DMS53 (cell line): Measurements from ENCODE around the gene BACH2.
"Not testable (repeated sequence)": the region's sequence is repeated elsewhere in the genome, so short reads cannot be mapped to it uniquely, and the experiment has no call there.

ENCODE experiments used
- DNase-seq: peaks from one replicate; lab custom pipeline; 2025; lab: John Stamatoyannopoulos, UW

Gene BACH2

DNA sequence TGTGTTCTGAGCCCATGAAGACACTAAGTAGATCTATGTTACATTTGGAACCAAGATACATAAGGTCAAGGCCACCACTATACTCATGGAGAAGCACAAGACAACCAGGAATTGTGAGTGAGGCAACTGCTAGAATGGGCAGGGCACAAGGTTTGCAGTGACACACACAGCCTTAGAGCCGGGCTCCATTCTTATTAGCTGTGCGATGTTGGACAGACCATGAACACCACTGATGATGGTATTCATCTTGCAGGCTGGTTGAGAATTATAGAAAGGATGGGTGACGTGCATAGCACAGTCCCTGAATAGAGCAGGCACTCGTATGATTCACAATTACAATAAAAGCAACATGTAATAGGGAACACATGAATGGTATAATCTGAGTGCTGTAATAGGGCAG lies 229.9 kb downstream of the BACH2 start:
- DNase-seq = no peak

DNA sequence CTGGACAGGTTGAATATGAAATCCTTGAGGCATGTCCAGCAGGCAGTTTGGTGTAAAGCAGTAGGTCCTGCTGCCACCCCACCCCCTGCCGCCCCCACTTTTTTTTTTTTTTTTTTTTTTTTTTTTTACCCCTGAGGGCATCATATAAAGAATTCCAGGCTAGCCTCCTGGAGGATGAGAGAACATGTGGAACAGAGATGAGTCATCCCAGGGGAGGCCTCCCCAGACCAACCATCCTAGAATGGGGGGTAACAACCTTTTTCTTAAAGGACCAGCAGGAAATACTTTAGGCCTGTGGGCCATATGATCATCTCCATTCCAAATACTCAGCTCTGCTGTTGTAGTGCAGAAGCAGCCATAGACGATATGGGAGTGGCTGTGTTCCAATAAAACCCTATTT lies 231.5 kb downstream of the BACH2 start:
- no peak for DNase-seq

DNA sequence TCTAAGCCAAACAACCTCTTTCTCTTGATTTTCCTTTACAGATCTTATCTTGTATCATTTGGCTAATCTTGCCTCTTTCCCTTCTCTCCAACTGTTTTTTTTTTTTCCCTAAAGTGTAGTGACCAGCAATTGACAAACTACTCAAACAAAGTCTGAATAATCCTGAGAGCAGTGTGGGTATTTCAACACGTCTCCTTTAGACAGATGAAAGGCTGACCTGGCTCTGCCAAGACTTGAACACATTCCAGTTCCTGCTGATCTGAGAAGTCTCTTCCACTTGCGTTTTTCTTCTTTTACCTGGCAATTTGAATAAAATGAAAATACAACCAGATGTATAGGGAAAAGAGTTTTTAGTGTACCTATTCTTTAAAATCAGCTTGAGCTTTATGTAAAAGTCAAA lies 234.0 kb downstream of the BACH2 start:
- DNase-seq = no peak

DNA sequence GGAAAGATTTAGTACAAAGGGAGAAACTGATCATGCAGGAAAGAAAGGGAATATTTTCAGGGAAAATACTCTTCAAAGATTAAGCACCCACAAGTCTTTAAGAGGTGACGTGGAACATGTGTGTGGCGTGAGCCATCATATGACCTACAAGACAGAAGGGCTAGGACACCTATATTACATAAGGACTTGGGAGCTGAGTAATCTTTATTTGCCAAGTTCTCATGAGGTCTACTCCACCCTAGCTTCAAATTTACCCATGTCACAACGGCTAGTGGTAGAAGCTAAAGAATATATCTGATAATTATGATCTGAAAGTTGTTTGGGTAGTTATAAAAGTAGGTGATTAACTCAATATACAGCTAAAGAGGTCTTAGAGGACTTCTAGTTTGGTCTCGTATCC lies 234.6 kb downstream of the BACH2 start:
- DNase-seq = no peak

DNA sequence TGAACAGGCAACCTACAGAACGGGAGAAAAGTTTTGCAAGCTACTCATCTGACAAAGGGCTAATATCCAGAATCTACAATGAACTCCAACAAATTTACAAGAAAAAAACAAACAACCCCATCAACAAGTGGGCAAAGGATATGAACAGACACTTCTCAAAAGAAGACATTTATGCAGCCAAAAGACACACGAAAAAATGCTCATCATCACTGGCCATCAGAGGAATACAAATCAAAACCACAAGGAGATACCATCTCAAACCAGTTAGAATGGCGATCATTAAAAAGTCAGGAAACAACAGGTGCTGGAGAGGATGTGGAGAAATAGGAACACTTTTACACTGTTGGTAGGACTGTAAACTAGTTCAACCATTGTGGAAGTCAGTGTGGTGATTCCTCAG lies 237.5 kb downstream of the BACH2 start:
- DNase-seq = not testable (repeated sequence)

DNA sequence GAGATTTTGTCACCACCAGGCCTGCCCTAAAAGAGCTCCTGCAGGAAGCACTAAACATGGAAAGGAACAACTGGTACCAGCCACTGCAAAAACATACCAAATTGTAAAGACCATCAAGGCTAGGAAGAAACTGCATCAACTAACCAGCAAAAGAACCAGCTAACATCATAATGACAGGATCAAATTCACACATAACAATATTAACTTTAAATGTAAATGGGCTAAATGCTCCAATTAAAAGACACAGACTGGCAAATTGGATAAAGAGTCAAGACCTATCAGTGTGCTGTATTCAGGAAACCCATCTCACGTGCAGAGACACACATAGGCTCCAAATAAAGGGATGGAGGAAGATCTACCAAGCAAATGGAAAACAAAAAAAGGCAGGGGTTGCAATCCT lies 240.7 kb downstream of the BACH2 start:
- DNase-seq = not testable (repeated sequence)

DNA sequence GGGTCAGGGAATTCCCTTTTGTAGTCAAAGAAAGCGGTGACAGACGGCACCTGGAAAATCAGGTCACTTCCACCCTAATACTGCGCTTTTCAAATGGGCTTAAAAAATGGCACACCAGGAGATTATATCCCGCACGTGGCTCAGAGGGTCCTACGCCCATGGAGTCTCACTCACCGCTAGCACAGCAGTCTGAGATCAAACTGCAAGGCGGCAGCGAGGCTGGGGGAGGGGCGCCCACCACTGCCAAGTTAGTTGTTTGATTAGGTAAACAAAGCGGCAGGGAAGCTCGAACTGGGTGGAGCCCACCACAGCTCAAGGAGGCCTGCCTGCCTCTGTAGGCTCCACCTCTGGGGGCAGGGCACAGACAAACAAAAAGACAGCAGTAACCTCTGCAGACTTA lies 242.4 kb downstream of the BACH2 start:
- DNase-seq = not testable (repeated sequence)

DNA sequence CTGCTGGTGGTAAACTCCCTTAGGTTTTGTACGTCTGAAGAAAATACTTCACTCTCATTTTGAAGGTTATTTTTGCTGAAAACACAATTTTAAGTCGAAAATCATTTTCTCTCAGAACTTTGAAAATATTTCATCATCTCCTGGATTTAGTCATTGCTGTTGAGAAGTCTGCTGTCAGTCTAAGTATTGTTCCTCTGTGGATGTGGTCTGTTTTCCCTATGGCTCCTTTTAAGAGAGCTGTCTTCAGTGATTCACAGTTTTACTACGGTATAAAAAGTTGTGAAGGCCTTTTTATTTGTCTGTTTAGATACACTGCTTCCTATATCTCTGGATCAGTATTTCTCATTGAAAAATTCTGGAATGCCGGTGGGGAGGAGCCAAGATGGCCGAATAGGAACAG lies 243.0 kb downstream of the BACH2 start:
- DNase-seq = no peak

DNA sequence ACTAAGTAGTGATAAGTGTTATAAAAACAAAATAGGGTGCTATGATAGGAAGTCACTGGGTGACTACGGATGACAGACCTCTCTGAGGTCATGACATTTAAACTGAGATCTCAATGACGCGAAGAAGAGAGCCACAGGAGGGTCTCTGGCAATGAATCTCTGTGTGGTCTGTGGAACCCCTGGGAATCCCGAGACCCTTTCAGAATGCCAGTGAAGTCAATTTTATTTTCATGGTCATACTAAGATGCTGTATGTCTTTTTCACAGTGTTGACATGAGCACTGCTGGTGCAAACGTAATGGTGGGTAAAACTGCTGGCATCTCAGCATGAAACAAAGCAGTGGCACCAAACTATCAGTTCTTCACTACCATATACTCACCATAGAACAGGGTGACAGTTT lies 247.3 kb downstream of the BACH2 start:
- no peak for DNase-seq

DNA sequence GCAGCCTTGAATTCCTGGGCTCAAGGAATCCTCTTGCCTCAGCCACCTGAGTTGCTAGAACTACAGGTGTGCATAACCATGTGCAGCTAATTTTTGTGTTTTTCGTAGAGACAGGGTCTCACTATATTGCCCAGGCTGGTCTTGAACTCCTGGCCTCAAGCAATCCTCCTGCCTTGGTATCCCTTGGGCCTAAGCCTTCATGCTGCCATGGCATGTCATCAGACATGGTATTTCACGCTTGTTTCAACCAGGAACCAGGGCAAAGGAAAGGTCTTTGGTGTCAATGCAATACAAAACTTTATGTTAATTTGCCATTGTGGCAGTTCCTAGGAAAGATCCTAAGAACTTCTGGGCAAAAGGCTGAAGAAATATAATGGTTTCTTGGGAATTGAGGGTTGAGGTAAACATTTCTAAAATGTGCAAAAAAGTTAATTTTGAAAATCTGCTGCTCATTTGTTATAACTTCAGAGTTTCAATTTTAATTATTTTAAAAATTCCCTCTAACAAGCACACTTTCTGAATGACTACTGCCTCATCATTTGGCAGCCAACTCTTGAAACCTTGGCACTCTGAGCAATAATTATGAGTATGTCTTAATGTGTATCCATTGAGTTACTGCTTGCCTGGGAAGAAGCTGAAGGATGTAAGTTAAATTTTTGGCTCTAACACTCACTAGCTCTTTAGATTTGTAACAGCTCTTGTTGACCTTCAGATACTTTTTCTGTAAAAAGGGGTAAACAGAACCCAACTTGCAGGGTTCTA lies 248.3 kb downstream of the BACH2 start:
- DNase-seq = no peak

DNA sequence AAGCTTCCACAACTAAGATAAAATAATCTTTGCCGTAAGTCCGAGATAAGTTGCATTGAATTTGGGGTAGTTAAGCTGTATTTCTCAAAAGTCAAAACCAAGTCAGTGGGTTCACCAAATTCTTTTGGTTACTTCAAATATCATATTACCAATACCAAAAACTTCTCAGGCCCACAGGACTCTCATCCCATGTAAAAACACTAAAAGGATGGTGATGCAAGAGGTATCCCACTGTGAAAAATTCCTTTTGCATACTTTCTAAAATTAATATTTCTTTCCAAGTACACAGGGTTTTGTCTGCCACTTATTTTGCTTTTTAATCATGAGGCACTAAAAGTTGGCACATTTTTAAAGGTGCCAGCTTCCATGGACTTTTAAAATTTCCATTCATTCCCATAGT lies 251.1 kb downstream of the BACH2 start:
- no peak for DNase-seq

DNA sequence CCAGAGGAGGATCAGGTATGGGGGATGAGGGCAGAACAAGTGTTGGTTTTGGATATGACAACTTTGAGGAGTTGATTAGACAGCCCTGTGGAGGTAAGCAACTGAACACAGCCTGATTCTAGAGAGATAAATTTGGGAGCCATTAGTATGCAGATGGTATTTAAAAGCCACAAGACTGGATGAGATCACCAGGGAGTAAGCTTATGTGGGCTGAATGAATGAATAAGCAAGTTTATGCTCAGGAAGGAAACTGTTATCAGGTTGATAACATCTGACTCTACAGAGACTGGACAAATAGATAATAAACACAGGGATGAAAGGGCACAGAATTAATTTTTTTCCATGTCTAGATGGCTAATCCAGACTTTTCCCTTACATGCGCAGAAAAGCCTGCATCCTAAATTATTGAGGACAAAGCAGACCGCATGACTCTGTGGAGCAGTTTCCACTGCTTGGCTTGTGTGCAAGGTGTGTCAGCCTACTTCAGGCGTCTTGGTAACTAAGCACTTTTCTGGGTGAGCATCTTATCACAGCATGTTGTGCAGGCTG lies 251.7 kb downstream of the BACH2 start:
- DNase-seq = no peak

DNA sequence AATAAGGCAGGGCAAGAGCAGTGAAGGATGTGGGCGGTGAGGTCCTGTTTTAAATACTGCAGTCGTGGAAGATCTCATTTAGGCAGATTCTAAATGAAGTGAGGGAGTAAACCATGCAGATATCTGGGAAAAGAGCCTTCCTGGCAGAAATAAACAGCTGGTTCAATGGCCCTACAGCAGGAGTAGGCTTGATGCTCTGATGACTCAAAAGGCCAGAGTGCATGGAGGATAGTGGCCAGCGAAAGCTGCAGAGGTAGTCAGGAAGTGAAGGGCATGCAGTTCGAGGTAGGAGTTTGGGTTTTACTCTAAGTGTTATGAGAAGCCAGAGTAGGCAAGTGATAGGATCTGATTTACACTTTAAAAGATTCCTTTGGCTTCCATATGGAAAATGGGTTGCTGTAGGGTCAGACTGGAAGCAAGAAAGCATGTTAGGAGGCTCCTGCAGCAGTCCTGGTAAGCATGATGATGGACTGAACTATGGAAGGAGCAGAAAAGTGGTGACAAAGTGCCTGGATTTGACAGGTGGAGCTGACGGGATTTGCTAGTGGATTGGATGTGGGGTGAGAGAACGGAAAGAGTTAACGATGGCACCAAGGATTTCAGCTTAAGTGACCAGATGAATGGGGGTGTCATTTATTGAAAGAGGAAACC lies 252.3 kb downstream of the BACH2 start:
- DNase-seq = no peak

DNA sequence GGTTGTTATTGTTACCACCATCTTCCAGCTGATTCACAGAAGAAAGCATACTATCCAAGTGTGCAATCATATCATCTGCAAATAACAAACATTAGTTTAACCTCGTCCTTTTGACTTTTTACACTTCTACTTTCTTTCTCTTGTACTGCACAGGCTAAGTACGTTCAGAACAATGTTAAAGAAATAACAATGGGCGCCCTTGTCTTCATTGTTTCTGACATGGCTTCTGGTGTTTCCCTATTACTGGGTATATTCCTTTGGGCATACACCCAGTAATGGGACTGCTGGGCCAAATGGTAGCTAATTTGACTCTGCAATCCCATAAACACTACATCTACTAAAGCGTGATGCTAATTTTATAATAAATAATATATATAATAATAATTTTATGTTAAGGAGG lies 255.7 kb downstream of the BACH2 start:
- DNase-seq = no peak

DNA sequence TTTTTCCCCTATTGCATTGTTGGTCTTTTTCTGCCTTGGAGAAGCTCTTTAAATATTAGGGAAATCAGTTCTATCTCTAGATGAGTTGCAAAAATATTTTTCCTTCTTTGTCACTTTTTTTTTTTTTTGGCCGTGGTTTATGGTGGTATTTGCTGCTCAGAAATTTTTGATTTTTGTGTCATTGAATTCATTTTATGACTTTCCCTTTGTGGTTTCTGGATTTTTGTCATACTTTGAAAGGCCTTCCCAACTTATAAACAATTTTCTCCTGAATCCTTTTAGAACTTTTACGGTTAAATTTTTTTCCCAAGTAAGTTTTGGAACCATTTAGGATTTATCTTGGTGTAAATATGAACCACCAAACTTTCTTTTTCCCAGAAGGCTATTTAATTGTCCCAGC lies 256.7 kb downstream of the BACH2 start:
- no peak for DNase-seq

DNA sequence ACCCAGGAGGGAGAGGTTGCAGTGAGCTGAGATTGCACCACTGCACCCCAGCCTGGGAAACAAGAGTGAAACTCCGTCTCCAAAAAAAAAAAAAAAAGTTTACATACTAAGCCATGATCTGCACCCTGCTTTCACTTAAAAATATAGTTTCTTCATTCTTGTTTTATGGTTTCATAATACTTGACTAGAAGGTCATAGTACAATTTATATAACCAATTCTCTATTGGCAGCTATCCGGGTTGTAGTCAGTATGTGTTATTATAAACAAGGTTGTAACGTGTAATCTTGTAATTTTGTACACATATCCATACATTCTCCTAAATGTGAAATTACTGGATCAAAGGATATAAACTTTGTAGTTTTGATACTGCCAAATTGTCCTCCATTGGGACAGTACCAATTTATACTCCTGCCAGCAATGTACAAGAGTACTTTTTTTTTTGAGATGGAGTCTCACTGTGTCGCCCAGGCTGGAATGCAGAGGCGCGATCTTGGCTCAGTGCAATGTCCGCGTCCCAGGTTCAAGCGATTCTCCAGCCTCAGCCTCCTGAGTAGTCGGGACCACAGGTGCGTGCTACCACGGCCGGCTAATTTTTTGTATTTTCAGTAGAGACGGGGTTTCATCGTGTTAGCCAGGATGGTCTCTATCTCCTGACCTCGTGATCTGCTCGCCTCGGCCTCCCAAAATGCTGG lies 257.5 kb downstream of the BACH2 start:
- no peak for DNase-seq

DNA sequence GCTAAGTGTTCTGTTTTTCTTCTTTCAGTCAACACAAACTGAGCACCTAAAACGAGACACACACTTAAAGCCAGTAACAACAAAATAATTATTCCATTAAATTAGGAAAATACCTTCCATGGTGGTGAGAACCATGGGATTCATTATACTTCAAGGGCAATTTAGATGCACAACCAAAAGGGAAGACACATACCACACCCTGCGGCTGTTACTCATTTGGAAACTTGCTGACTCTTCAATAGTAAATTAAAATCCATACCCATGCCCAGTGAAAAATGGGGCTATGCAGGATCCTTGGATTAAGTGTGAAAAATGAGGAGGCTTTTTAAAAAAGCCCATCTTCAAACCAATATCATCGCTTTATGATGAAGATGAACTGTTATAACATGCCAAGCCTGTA lies 259.7 kb downstream of the BACH2 start:
- no peak for DNase-seq

DNA sequence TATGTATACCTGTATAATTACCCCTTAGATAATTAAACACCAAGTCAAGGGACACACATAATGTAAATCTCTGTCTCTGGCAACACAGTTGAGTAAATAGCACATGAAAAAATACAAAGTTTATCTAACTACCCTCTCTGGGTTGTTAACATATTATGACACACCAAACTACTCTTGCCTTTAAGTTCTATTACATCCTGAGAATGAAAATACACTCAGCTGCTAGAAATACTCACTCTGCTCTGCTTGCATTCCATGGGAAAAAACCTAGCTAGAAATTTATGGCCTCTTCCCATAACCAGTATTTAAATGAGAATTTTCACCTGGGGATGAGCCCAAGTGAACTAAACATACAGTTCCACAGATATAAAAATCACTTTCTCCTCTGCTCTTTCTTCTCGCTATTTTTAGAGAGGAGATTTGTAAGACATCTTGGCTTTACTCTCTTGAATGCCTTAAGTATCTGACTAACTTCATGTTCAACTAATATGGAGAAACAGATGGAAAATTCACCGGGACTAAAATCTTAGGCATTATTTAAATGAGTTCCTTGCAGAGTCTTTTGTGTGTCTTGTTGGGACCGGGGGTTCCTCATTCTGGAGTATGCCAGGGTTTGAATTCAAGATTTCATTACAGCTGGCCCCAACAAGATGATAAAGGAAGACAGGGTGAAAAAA lies 261.5 kb downstream of the BACH2 start:
- DNase-seq = no peak

DNA sequence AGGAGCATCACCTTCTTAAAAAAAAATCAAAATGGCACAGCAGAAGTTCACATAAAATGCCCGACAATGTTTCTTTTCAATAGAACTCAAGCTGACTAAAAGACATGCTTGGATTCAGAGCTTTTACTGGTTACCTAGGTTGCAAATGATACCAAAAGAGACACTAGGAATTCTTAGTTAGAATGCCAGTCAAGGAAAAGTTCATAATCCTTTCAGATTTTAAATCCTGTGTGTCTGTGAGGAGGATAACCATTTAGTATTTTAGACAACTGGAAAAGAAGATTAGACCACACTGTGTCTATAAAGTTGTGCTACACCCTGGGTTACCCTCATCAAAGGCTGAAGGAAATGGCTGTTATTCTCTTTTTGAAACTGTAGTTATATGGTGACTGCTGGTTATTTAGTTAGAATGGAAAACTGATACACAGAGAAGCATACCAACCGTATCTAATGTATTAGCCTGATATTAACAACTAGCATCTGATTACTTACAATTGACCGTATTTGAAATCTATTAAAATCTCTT lies 262.8 kb downstream of the BACH2 start:
- no peak for DNase-seq

DNA sequence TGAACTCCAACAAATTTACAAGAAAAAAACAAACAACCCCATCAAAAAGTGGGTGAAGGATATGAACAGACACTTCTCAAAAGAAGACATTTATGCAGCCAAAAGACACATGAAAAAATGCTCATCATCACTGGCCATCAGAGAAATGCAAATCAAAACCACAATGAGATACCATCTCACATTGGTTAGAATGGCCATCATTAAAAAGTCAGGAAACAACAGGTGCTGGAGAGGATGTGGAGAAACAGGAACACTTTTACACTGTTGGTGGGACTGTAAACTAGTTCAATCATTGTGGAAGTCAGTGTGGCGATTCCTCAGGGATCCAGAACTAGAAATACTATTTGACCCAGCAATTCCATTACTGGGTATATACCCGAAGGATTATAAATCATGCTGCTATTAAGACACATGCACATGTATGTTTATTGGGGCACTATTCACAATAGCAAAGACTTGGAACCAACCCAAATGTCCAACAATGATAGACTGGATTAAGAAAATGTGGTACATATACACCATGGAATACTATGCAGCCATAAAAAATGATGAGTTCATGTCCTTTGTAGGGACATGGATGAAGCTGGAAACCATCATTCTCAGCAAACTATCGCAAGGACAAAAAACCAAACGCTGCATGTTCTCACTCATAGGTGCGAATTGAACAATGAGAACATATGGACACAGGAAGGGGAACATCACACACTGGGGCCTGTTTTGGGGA lies 264.0 kb downstream of the BACH2 start:
- not testable (repeated sequence) for DNase-seq

DNA sequence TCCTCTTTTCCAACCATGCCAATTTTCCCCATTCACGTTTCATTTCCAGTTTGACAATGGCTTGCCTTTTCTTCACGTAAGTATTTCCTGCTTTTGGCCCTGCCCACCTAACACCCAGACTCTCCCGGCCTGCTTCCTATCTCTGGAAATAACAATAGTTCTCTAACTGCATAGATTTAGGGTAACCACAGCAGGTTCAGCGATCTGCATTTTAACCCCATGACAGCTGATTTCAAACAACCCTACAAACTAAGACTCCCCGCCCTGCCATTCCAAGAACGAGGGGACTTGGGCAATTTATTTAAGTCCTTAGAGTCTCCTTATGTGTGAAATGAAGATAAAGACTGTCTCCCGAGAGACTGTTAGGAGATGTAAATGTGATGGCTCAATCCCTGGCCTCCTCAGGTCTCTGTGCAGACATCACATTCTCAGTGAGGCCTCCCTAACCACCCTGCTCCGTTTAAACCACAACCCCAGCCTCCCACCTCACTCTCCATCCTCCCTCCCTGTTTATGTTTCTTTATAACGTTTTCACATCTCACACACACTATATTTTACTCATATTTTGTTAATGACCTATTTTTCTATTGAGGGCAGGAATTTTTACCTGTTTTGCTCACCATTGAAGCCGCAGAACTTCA lies 267.5 kb downstream of the BACH2 start:
- no peak for DNase-seq
